C4-2B (cell line): ENCODE results near the gene NBPF1.

Experiments
- ZFX ChIP-seq: fragments of 450-650 bp; IDR thresholded peaks from 2 replicates; pipeline ENCODE4 v1.6.1; 2017
- TF ChIP-seq, protein P1 (sequence below): fragments of 450-650 bp; conservative IDR thresholded peaks from 2 replicates; pipeline ENCODE4 v1.5.1; 2017; ENCODE audit warnings: mild to moderate bottlenecking

DNA sequence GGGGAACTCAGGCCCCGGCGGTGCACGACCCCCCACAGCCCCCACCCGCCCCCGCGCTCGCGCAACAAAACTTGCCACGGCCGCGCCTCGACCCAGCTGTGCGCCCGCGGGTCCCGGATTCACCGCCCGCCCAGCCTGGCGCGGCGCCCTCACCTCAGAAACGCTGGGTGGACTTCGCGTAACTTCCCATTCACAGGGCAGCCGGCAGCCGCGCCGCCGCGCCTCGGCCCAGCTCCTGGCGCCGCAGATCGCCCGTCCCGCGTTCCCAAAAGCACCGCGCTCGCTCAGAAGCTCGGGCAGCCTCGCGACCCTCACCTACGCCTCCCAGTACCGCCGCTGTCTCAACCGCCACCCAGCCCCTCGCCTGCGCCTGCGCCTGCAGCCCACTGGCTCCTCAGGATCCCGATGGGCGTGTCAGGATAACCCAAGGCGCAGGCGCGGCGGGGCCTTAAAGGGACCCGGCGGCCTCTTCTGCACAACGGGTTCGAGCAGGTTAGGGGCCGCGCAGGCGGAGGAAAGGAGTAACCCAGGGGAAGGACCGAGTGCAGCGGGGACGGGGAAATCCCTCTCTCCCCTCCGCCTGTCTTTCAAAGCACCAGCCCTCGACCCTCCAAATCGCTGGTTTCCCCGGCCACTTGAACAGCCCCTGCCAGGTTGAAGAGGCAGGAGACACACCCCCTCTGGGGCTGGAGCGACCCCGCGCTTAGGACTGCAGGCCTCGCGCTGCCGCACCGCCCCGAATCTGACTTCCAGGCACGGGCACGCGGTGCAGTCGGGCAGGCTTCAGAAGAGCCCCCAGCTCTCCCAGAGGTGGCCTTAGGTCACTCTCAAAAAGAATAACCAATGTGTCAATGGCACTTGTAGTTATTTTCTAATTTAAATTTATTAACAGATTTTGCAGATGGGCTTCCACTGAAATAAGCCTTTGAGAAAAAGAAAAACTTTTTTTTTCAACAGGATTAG lies at the start of gene NBPF1:
- TF ChIP-seq, protein P1, sequence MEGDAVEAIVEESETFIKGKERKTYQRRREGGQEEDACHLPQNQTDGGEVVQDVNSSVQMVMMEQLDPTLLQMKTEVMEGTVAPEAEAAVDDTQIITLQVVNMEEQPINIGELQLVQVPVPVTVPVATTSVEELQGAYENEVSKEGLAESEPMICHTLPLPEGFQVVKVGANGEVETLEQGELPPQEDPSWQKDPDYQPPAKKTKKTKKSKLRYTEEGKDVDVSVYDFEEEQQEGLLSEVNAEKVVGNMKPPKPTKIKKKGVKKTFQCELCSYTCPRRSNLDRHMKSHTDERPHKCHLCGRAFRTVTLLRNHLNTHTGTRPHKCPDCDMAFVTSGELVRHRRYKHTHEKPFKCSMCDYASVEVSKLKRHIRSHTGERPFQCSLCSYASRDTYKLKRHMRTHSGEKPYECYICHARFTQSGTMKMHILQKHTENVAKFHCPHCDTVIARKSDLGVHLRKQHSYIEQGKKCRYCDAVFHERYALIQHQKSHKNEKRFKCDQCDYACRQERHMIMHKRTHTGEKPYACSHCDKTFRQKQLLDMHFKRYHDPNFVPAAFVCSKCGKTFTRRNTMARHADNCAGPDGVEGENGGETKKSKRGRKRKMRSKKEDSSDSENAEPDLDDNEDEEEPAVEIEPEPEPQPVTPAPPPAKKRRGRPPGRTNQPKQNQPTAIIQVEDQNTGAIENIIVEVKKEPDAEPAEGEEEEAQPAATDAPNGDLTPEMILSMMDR = no peak
- peak; percentile 42 for TF ChIP-seq ZFX
